RWPE1 (cell line): ENCODE measurements around the gene LCN2.
A peak's percentile ranks its signal among the peaks of the same experiment; 100 is the strongest.

Experiments
- CTCF ChIA-PET: fragments of 350-600 bp; sonication (Branson Sonifier 250); formaldehyde crosslinking; extraction: SDS; loops from one replicate; lab custom pipeline; 2021; lab: Yijun Ruan, JAX
- POLR2A ChIA-PET: fragments of 400-600 bp; formaldehyde crosslinking; extraction: SDS; loops from one replicate; lab custom pipeline; 2020; ENCODE audit warnings: antibody characterized with exemption; ENCODE audit not compliant: low non-redundant PET; lab: Yijun Ruan, JAX
- DNase-seq: peaks from one replicate; pipeline ENCODE4 v3.0.0; 2012; ENCODE audit warnings: low spot score
- H3K27ac ChIP-seq: fragments of 450-650 bp; 2 replicates; pipeline ENCODE4 v1.5.1; 2017
- CTCF ChIP-seq: fragments of 450-650 bp; conservative IDR thresholded peaks from 2 replicates; pipeline ENCODE4 v1.5.1; 2017; ENCODE audit warnings: low read depth, mild to moderate bottlenecking

Gene LCN2

GRCh38 chr9:128166169-128166568, 16.9 kb downstream of the LCN2 start:
- TF ChIP-seq CTCF, result no peak
- ChIA-PET CTCF (interaction anchor here (0.6 to 1.0 kb wide), 2 partner anchors 52 to 1480 kb away, joined by 3 read pairs; no protein-coding TSS in a partner anchor), POLR2A (interaction anchor here (1.2 kb wide), 1 partner anchor 13 kb away, joined by 5 read pairs; no protein-coding TSS in a partner anchor)
- peak overlapping the region; percentile 69 for H3K27ac ChIP-seq
- no peak for DNase-seq

- ChIA-PET CTCF (no interaction called here), POLR2A (no interaction called here)
- no peak for TF ChIP-seq CTCF
- no peak for DNase-seq
- H3K27ac ChIP-seq, result no peak overlapping the region
Observed at GRCh38 chr9:128167209-128167608, 18.0 kb downstream of the LCN2 start.

GRCh38 chr9:128168731-128169308, 19.6 kb downstream of the LCN2 start:
- CTCF ChIA-PET, result no interaction called here
- POLR2A ChIA-PET, result interaction anchor here (0.6 kb wide), 1 partner anchor 216 kb away, joined by 3 read pairs; no protein-coding TSS in a partner anchor
- no peak for DNase-seq
- H3K27ac ChIP-seq, result 0 out of 2 replicates have a peak overlapping the region, but pooled peaks have one; percentile 3
- TF ChIP-seq CTCF, result no peak

- no peak for DNase-seq
- H3K27ac ChIP-seq, result no peak overlapping the region
- POLR2A ChIA-PET, result no interaction called here
- CTCF ChIA-PET, result no interaction called here
- TF ChIP-seq CTCF, result no peak
Observed at GRCh38 chr9:128169492-128169891, 20.2 kb downstream of the LCN2 start.

GRCh38 chr9:128169925-128170324, 20.7 kb downstream of the LCN2 start:
- ChIA-PET CTCF (no interaction called here), POLR2A (no interaction called here)
- H3K27ac ChIP-seq, result no peak overlapping the region
- no peak for TF ChIP-seq CTCF
- no peak for DNase-seq

GRCh38 chr9:128174062-128174461, 24.8 kb downstream of the LCN2 start:
- DNase-seq, result no peak
- no peak for TF ChIP-seq CTCF
- no peak overlapping the region; the same call in 1 of the 2 replicates for H3K27ac ChIP-seq
- ChIA-PET CTCF (interaction anchor here (0.7 kb wide), 1 partner anchor 66 kb away, joined by 3 read pairs; no protein-coding TSS in a partner anchor), POLR2A (no interaction called here)
